SK-N-SH treated with all-trans-retinoic acid at 6 μM for 48 hours (cell line): ENCODE data around the gene KNG1.

ENCODE experiments used
- ARNTL ChIP-seq: fragments of 450-650 bp; formaldehyde crosslinking; IDR thresholded peaks from 2 replicates; pipeline ENCODE4 v1.5.0; 2020; ENCODE audit warnings: low read depth, mild to moderate bottlenecking, moderate library complexity, borderline replicate concordance
- CSDC2 ChIP-seq: fragments of 250-450 bp; sonication (Bioruptor Pico); IDR thresholded peaks from 2 replicates; pipeline ENCODE4 v1.5.0; 2020; ENCODE audit warnings: mild to moderate bottlenecking, moderate library complexity
- ESRRG ChIP-seq: fragments of 250-450 bp; sonication (Bioruptor Pico); IDR thresholded peaks from 2 replicates; pipeline ENCODE4 v1.6.1; 2021; ENCODE audit warnings: mild to moderate bottlenecking
- ISL1 ChIP-seq: fragments of 250-450 bp; sonication (Bioruptor Pico); IDR thresholded peaks from 2 replicates; pipeline ENCODE4 v2.1.2; 2022; ENCODE audit warnings: mild to moderate bottlenecking, moderate library complexity
- OSR1 ChIP-seq: fragments of 250-450 bp; sonication (Bioruptor Pico); IDR thresholded peaks from 2 replicates; pipeline ENCODE4 v1.8.0; 2022; ENCODE audit warnings: moderate library complexity, mild to moderate bottlenecking, inconsistent platforms
- TCF4 ChIP-seq: fragments of 250-450 bp; sonication (Bioruptor Pico); IDR thresholded peaks from 2 replicates; pipeline ENCODE4 v1.8.0; 2021; ENCODE audit warnings: mild to moderate bottlenecking, moderate library complexity, borderline replicate concordance
- ZNF70 ChIP-seq: fragments of 450-650 bp; formaldehyde crosslinking; IDR thresholded peaks from 2 replicates; pipeline ENCODE4 v1.5.0; 2020; ENCODE audit warnings: mild to moderate bottlenecking, moderate library complexity
- ZNF8 ChIP-seq: fragments of 450-650 bp; formaldehyde crosslinking; IDR thresholded peaks from 2 replicates; pipeline ENCODE4 v1.5.0; 2020; ENCODE audit warnings: mild to moderate bottlenecking, moderate library complexity
- TF ChIP-seq, protein P1 (sequence below): fragments of 250-450 bp; sonication (Bioruptor Pico); IDR thresholded peaks from 2 replicates; pipeline ENCODE4 v1.5.1; 2020; ENCODE audit warnings: low read depth, mild to moderate bottlenecking, moderate library complexity
- TF ChIP-seq, protein P2 (sequence below): fragments of 250-450 bp; sonication (Bioruptor Pico); IDR thresholded peaks from 2 replicates; pipeline ENCODE4 v1.8.0; 2020; ENCODE audit warnings: mild to moderate bottlenecking, moderate library complexity, borderline replicate concordance
- TF ChIP-seq, protein P3 (sequence below): fragments of 250-450 bp; sonication (Bioruptor Pico); IDR thresholded peaks from 2 replicates; pipeline ENCODE4 v1.8.0; 2021; ENCODE audit warnings: low read depth, mild to moderate bottlenecking, moderate library complexity, borderline replicate concordance

DNA sequence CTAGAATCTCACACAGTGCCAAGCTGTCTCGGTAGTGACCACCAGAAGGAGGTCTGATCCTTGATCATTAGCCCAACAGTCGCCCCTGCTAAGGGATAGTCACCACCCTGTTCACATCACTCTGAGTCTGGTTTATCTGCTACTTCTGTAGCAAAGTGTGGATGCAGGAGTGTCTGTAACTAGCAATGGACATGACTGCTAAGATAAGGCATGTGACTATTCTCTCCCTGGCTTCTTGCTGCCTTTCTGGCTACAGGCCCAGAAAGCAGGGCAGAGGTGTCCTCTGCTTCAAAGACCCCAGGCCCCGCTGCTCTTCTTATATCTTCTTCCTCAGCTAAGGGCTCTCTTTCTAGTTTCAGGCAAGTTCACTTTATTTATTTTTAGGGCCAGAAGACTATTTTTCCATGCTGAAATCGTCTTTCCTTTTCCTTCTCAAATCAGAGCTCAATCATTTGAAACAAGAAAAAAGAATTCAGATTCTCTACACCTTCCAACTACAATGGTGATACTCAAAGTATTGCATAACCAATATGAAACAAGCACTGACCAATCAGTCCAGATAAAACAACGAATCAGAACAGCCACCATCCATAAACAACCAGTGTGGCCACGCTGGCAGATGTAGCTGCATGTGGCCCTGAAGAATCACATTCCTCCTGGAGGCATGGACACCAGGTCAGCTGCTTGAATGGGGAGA lies 8.0 kb upstream of the KNG1 start:
- TF ChIP-seq CSDC2 (CRISPR knock-in tag) (no peak), OSR1 (CRISPR knock-in tag) (no peak), ISL1 (no peak), ESRRG (no peak), ZNF8 (CRISPR knock-in tag) (no peak), ZNF70 (no peak), TCF4 (CRISPR knock-in tag) (no peak), ARNTL (CRISPR knock-in tag) (no peak)
- TF ChIP-seq, protein P1, sequence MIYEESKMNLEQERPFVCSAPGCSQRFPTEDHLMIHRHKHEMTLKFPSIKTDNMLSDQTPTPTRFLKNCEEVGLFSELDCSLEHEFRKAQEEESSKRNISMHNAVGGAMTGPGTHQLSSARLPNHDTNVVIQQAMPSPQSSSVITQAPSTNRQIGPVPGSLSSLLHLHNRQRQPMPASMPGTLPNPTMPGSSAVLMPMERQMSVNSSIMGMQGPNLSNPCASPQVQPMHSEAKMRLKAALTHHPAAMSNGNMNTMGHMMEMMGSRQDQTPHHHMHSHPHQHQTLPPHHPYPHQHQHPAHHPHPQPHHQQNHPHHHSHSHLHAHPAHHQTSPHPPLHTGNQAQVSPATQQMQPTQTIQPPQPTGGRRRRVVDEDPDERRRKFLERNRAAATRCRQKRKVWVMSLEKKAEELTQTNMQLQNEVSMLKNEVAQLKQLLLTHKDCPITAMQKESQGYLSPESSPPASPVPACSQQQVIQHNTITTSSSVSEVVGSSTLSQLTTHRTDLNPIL (CRISPR knock-in tag), result no peak
- TF ChIP-seq, protein P2, sequence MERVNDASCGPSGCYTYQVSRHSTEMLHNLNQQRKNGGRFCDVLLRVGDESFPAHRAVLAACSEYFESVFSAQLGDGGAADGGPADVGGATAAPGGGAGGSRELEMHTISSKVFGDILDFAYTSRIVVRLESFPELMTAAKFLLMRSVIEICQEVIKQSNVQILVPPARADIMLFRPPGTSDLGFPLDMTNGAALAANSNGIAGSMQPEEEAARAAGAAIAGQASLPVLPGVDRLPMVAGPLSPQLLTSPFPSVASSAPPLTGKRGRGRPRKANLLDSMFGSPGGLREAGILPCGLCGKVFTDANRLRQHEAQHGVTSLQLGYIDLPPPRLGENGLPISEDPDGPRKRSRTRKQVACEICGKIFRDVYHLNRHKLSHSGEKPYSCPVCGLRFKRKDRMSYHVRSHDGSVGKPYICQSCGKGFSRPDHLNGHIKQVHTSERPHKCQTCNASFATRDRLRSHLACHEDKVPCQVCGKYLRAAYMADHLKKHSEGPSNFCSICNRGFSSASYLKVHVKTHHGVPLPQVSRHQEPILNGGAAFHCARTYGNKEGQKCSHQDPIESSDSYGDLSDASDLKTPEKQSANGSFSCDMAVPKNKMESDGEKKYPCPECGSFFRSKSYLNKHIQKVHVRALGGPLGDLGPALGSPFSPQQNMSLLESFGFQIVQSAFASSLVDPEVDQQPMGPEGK (CRISPR knock-in tag), result no peak
- TF ChIP-seq, protein P3, sequence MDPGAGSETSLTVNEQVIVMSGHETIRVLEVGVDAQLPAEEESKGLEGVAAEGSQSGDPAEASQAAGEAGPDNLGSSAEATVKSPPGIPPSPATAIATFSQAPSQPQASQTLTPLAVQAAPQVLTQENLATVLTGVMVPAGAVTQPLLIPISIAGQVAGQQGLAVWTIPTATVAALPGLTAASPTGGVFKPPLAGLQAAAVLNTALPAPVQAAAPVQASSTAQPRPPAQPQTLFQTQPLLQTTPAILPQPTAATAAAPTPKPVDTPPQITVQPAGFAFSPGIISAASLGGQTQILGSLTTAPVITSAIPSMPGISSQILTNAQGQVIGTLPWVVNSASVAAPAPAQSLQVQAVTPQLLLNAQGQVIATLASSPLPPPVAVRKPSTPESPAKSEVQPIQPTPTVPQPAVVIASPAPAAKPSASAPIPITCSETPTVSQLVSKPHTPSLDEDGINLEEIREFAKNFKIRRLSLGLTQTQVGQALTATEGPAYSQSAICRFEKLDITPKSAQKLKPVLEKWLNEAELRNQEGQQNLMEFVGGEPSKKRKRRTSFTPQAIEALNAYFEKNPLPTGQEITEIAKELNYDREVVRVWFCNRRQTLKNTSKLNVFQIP, result no peak
